Measurements from ENCODE around the gene SH3BP5L.

SH3BP5L gene

GRCh38 chr1:248782416-248783141 lies 43.1 kb downstream of the SH3BP5L start:
- Histone ChIP-seq H3K27ac (ENCODE audit: low read length) (no peak overlapping the region), H3K27me3 (ENCODE audit: insufficient read depth, low read length, poor library complexity) (no peaks in the 10 kb centered on the region), H3K36me3 (ENCODE audit: insufficient read depth, low read length) (no peaks in the 10 kb centered on the region), H3K4me2 (ENCODE audit: insufficient read depth, low read length) (no peak overlapping the region), H3K79me2 (ENCODE audit: insufficient read depth, low read length) (no peaks in the 10 kb centered on the region), H3K9ac (ENCODE audit: low read depth, low read length) (no peak overlapping the region), H3K4me3 (ENCODE audit: low read depth in 1 of 2, low read length in 2 of 2) (no peak overlapping the region), H4K20me1 (ENCODE audit: insufficient read depth, low read length) (no peaks in the 10 kb centered on the region), H2AFZ (ENCODE audit: low read depth, low read length) (no peak overlapping the region), H3K4me1 (ENCODE audit: insufficient read depth, low read length) (no peaks in the 10 kb centered on the region), H3K9me3 (ENCODE audit: insufficient read depth, low read length, severe bottlenecking) (peaks cover 6% of the 10 kb centered on the region)
- ATAC-seq (ENCODE audit: insufficient read depth, low read depth) (no peak), DNase-seq (no peak)
- TF ChIP-seq CTCF (IDR thresholded peaks at IDR 0.05; ENCODE audit: borderline replicate concordance, extremely low read depth, low read length, poor library complexity, severe bottlenecking) (no peak), EZH2 (IDR thresholded peaks at IDR 0.05; ENCODE audit: borderline replicate concordance, low read depth, low read length, severe bottlenecking) (no peak)

DNA sequence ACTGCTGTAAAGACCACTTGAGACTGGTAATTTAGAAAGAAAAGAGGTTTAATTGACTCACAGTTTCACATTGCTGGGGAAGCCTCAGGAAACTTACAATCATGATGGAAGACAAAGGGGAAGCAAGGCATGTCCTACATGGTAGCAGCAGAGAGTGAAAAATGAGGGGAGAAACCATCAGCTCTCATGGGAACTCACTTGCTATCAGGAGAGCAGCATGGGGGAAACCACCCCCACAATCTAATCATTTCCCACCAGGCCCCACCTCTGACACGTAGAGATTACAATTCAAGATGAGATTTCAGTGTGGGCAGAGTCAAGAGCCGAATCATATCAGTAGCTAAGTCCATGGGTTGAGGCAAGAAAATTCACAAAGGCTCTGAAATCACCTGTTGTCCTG lies 46.4 kb downstream of the SH3BP5L start:
- Histone ChIP-seq H3K9ac (ENCODE audit: low read depth, low read length) (no peak overlapping the region), H4K20me1 (ENCODE audit: insufficient read depth, low read length) (no peaks in the 10 kb centered on the region), H3K27me3 (ENCODE audit: insufficient read depth, low read length, poor library complexity) (no peaks in the 10 kb centered on the region), H3K36me3 (ENCODE audit: insufficient read depth, low read length) (no peaks in the 10 kb centered on the region), H2AFZ (ENCODE audit: low read depth, low read length) (no peak overlapping the region), H3K4me3 (ENCODE audit: low read depth in 1 of 2, low read length in 2 of 2) (no peak overlapping the region), H3K27ac (ENCODE audit: low read length) (no peak overlapping the region), H3K79me2 (ENCODE audit: insufficient read depth, low read length) (no peaks in the 10 kb centered on the region), H3K4me1 (ENCODE audit: insufficient read depth, low read length) (no peaks in the 10 kb centered on the region), H3K9me3 (ENCODE audit: insufficient read depth, low read length, severe bottlenecking) (peaks cover 6% of the 10 kb centered on the region), H3K4me2 (ENCODE audit: insufficient read depth, low read length) (no peak overlapping the region)
- no peak for TF ChIP-seq CTCF (IDR thresholded peaks at IDR 0.05; ENCODE audit: borderline replicate concordance, extremely low read depth, low read length, poor library complexity, severe bottlenecking)
- no peak for TF ChIP-seq EZH2 (IDR thresholded peaks at IDR 0.05; ENCODE audit: borderline replicate concordance, low read depth, low read length, severe bottlenecking)
- DNase-seq (no peak), ATAC-seq (ENCODE audit: insufficient read depth, low read depth) (no peak)

- TF ChIP-seq CTCF (IDR thresholded peaks at IDR 0.05; ENCODE audit: borderline replicate concordance, extremely low read depth, low read length, poor library complexity, severe bottlenecking) (no peak), EZH2 (IDR thresholded peaks at IDR 0.05; ENCODE audit: borderline replicate concordance, low read depth, low read length, severe bottlenecking) (no peak)
- H4K20me1 ChIP-seq (ENCODE audit: insufficient read depth, low read length) = no peaks in the 10 kb centered on the region
- no peak overlapping the region for H2AFZ ChIP-seq (ENCODE audit: low read depth, low read length)
- no peaks in the 10 kb centered on the region for H3K79me2 ChIP-seq (ENCODE audit: insufficient read depth, low read length)
- no peak overlapping the region for H3K4me3 ChIP-seq (ENCODE audit: low read depth in 1 of 2, low read length in 2 of 2)
- peaks cover 6% of the 10 kb centered on the region for H3K9me3 ChIP-seq (ENCODE audit: insufficient read depth, low read length, severe bottlenecking)
- no peaks in the 10 kb centered on the region for H3K27me3 ChIP-seq (ENCODE audit: insufficient read depth, low read length, poor library complexity)
- no peak overlapping the region for H3K27ac ChIP-seq (ENCODE audit: low read length)
- H3K4me2 ChIP-seq (ENCODE audit: insufficient read depth, low read length) = no peak overlapping the region
- no peaks in the 10 kb centered on the region for H3K4me1 ChIP-seq (ENCODE audit: insufficient read depth, low read length)
- no peaks in the 10 kb centered on the region for H3K36me3 ChIP-seq (ENCODE audit: insufficient read depth, low read length)
- no peak overlapping the region for H3K9ac ChIP-seq (ENCODE audit: low read depth, low read length)
- DNase-seq (no peak), ATAC-seq (ENCODE audit: insufficient read depth, low read depth) (no peak)
These were observed 46.8 kb downstream of the SH3BP5L start for GRCh38 chr1:248778906-248779305.

All from DND-41 (cell line).